ENCODE data around the gene TCHH. TPM values are rescaled to one million over a fixed set of nuclear protein-coding genes. Genes with fewer than 3 reads are reported as not detected.

TCHH gene
- total and polyA plus RNA-seq, 2 of the 13 experiments (the other 11 are each of a cell fraction or from before 2014, with no cell fraction given) = not detected

- TF ChIP-seq ZNF574 (CRISPR knock-in tag; IDR thresholded peaks at IDR 0.05) = no peak
These were observed 48.1 kb downstream of the TCHH start (continued) for GRCh38 chr1:152067150-152067549.

GRCh38 chr1:152061952-152062351 is 53.3 kb downstream of the TCHH start:
- H3K27me3 ChIP-seq (ENCODE audit: control insufficient read depth in 1 of 2, insufficient read depth in 2 of 2, low read length in 2 of 2) = no peaks in the 10 kb centered on the region
- no peaks in the 10 kb centered on the region for H3K36me3 ChIP-seq (replicated peaks in 1 of 2; ENCODE audit: control insufficient read depth in 1 of 2, insufficient read depth in 2 of 2, low read length in 2 of 2)
- DNase-seq (ENCODE audit: low spot score) (no peak), FAIRE-seq (no peak), ATAC-seq (no peak)
- H2AFZ ChIP-seq (ENCODE audit: low read length) = no peak overlapping the region
- no peak for TF ChIP-seq ZBTB14 (CRISPR knock-in tag; IDR thresholded peaks at IDR 0.05)
- H3K9ac ChIP-seq (ENCODE audit: insufficient read depth, low read depth, low read length) = no peak overlapping the region
- intact Hi-C loops (cut with micrococcal nuclease; ENCODE audit: unreplicated experiment) (no loop called here), in situ Hi-C loops (cut with HindIII; ENCODE audit: extremely low pct_ligation_motif_present, low pct_unique_long_range_greater_than_20kb) (no loop called here)
- H3K4me1 ChIP-seq (ENCODE audit: insufficient read depth, low read length) = no peaks in the 10 kb centered on the region
- H4K20me1 ChIP-seq (ENCODE audit: insufficient read depth, low read length) = no peaks in the 10 kb centered on the region
- H3K79me2 ChIP-seq (ENCODE audit: insufficient read depth, low read length) = no peaks in the 10 kb centered on the region
- no peak overlapping the region for H3K4me3 ChIP-seq (replicated peaks in 1 of 3; ENCODE audit: insufficient read depth in 1 of 3, low read depth in 2 of 3, low read length in 3 of 3)
- BruUV-seq (replicated peaks) = no TSS peak
- POLR2A ChIA-PET = no interaction called here
- H3K9me3 ChIP-seq (ENCODE audit: low read length) = no peaks in the 10 kb centered on the region
- CTCF ChIA-PET (ENCODE audit: low intra/inter-chr PET ratio, low total read pairs) = no interaction called here
- no peak overlapping the region for H3K27ac ChIP-seq (ENCODE audit: extremely low read length, insufficient read depth, low read length)
- H3K4me2 ChIP-seq (ENCODE audit: low read depth, low read length) = no peak overlapping the region

Small RNAs within 50 kb of the gene (small RNA-seq; reads per million reads assigned to genes)
- gene SPTLC1P4 (ENCODE audit: insufficient read depth in 2 of 3, insufficient read length in 3 of 3, low read depth in 2 of 3, low replicate concordance in 1 of 3) = 0 reads per million in 3 experiments

Other genes starting within 250 kb of the TCHH start
- 10.9 and 12.8 TPM in 2 replicates for gene THEM4, start 205.9 kb downstream of the TCHH start, total RNA-seq (2016; rRNA removed; fragmentation: Illumina TruSeq; extraction: Trizol)
- gene THEM4, start 205.9 kb downstream of the TCHH start, polyA plus RNA-seq (2011; rRNA removed) = 11.2 and 13.9 TPM in 2 replicates
- 16.8 and 25.6 TPM in 2 replicates for gene S100A10, start 121.6 kb downstream of the TCHH start, total RNA-seq (2016; rRNA removed; fragmentation: Illumina TruSeq; extraction: Trizol)
- gene S100A10, start 121.6 kb downstream of the TCHH start, polyA plus RNA-seq (2011; rRNA removed) = 21.2 and 28.7 TPM in 2 replicates
- gene S100A11, start 78.4 kb downstream of the TCHH start, total RNA-seq (2016; rRNA removed; fragmentation: Illumina TruSeq; extraction: Trizol) = 5.9 and 6.6 TPM in 2 replicates
- gene S100A11, start 78.4 kb downstream of the TCHH start, polyA plus RNA-seq (2011; rRNA removed) = 32.5 and 34.4 TPM in 2 replicates
- not detected in 2 replicates for gene TCHHL1, start 26.4 kb downstream of the TCHH start, total RNA-seq (2016; rRNA removed; fragmentation: Illumina TruSeq; extraction: Trizol)
- not detected in 2 replicates for gene TCHHL1, start 26.4 kb downstream of the TCHH start, polyA plus RNA-seq (2011; rRNA removed)
- gene RPTN, start 43.8 kb upstream of the TCHH start, total RNA-seq (2016; rRNA removed; fragmentation: Illumina TruSeq; extraction: Trizol) = not detected in 2 replicates
- gene RPTN, start 43.8 kb upstream of the TCHH start, polyA plus RNA-seq (2011; rRNA removed) = not detected in 2 replicates
- gene HRNR, start 108.7 kb upstream of the TCHH start, total RNA-seq (2016; rRNA removed; fragmentation: Illumina TruSeq; extraction: Trizol) = not detected in 2 replicates
- not detected in 2 replicates for gene HRNR, start 108.7 kb upstream of the TCHH start, polyA plus RNA-seq (2011; rRNA removed)
- gene FLG, start 209.8 kb upstream of the TCHH start, total RNA-seq (2016; rRNA removed; fragmentation: Illumina TruSeq; extraction: Trizol) = not detected in 2 replicates
- gene FLG, start 209.8 kb upstream of the TCHH start, polyA plus RNA-seq (2011; rRNA removed) = 0.01 TPM in 1 of 2 replicates, not detected in the other
- gene FLG2, start 244.6 kb upstream of the TCHH start, total RNA-seq (2016; rRNA removed; fragmentation: Illumina TruSeq; extraction: Trizol) = not detected in 2 replicates
- not detected in 2 replicates for gene FLG2, start 244.6 kb upstream of the TCHH start, polyA plus RNA-seq (2011; rRNA removed)